ENCODE results near the gene TTLL11.

- TF ChIP-seq CTCF (IDR thresholded peaks at IDR 0.05) = no peak
- TF ChIP-seq POLR2A (IDR thresholded peaks at IDR 0.05) = no peak
Measured at GRCh38 chr9:122059214-122059954, 33.7 kb downstream of the TTLL11 start.

Measured in right lobe of liver (tissue), 4 donors.